GM12801 (cell line): ENCODE results near the gene OFD1.

ENCODE experiments used
- CTCF ChIP-seq: IDR thresholded peaks from one replicate; pipeline ENCODE4 v1.5.1; 2011; ENCODE audit warnings: control low read depth; ENCODE audit not compliant: insufficient read length; ENCODE audit errors: extremely low read depth

Gene OFD1

GRCh38 chrX:13703589-13703988 is 31.0 kb upstream of the OFD1 start:
- no peak for TF ChIP-seq CTCF

- TF ChIP-seq CTCF = no peak
Observed at GRCh38 chrX:13711141-13711540, 23.4 kb upstream of the OFD1 start.

- TF ChIP-seq CTCF = no peak
Observed at GRCh38 chrX:13716455-13716854, 18.1 kb upstream of the OFD1 start.

GRCh38 chrX:13716905-13717304 is 17.6 kb upstream of the OFD1 start:
- TF ChIP-seq CTCF = no peak

GRCh38 chrX:13717700-13718472 is 16.7 kb upstream of the OFD1 start:
- no peak for TF ChIP-seq CTCF

- TF ChIP-seq CTCF = no peak
Observed at GRCh38 chrX:13719192-13719856, 15.2 kb upstream of the OFD1 start.

GRCh38 chrX:13721371-13721770 is 13.2 kb upstream of the OFD1 start:
- no peak for TF ChIP-seq CTCF
